GM10266 (cell line): ENCODE data around the gene XAGE5.
"Not testable (repeated sequence)": the region's sequence is repeated elsewhere in the genome, so short reads cannot be mapped to it uniquely, and the experiment has no call there.

Experiments
- DNase-seq: peaks from one replicate; pipeline ENCODE4 v3.0.0; 2012; ENCODE audit errors: extremely low spot score
- TF ChIP-seq, protein P1 (sequence below): IDR thresholded peaks from 2 replicates; pipeline ENCODE4 v1.5.1; 2012; ENCODE audit warnings: mild to moderate bottlenecking, low read depth; ENCODE audit not compliant: control insufficient read depth, insufficient read depth; ENCODE audit errors: missing control alignments

The XAGE5 gene, protein sequence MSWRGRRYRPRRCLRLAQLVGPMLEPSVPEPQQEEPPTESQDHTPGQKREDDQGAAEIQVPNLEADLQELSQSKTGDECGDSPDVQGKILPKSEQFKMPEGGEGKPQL

DNA sequence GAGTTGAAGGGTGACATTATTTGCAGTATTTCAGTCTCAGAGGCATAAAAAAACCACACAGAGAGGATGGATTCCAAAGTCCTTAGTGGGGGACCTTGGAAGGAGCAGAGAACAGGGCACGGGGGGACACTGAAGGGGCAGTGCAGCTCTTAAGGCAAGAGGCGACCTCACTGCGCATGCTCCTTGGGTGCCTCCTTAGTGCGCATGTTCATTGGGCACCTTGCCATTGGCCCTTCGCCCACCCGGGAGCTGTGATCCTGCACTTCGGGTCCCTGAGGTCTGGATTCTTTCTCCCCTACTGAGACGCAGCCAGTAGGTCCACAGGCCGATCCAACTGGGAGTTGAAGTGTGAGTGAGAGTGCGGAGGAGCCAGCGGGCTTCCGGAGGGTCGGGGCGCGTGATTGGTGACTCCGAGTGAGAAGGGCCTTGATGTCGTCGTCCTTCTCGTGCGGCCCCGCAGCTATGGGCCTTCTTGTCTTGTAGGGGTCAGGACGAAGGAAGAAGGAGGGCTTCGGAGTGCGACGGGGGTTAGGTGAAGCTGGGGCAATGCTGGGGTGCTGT is at the start of gene XAGE5:
XAGE5 (plus strand) TSS at position 223 of the 561 bp plus-strand sequence. CDS start 1,280 bp downstream, outside the sequence.
- TF ChIP-seq, protein P1, sequence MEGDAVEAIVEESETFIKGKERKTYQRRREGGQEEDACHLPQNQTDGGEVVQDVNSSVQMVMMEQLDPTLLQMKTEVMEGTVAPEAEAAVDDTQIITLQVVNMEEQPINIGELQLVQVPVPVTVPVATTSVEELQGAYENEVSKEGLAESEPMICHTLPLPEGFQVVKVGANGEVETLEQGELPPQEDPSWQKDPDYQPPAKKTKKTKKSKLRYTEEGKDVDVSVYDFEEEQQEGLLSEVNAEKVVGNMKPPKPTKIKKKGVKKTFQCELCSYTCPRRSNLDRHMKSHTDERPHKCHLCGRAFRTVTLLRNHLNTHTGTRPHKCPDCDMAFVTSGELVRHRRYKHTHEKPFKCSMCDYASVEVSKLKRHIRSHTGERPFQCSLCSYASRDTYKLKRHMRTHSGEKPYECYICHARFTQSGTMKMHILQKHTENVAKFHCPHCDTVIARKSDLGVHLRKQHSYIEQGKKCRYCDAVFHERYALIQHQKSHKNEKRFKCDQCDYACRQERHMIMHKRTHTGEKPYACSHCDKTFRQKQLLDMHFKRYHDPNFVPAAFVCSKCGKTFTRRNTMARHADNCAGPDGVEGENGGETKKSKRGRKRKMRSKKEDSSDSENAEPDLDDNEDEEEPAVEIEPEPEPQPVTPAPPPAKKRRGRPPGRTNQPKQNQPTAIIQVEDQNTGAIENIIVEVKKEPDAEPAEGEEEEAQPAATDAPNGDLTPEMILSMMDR: no peak
- DNase-seq: no peak

DNA sequence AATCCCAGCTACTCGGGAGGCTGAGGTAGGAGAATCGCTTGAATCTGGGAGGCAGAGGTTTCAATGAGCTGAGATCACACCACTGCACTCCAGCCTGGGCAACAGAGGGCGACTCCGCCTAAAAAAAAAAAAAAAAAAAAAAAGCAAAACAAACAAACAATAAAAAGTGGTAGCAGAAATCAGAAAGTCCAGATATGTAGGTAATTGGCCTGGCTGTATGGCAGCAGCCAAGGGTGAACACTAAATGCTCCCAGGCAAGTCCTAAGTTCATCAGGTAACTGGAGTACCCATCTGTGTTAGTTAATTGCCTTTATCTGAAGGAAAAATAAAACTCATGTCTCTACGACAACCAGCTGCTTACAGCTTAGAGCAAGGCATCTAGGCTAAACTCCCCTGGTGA is 45.1 kb upstream of the XAGE5 start:
- DNase-seq: not testable (repeated sequence)

DNA sequence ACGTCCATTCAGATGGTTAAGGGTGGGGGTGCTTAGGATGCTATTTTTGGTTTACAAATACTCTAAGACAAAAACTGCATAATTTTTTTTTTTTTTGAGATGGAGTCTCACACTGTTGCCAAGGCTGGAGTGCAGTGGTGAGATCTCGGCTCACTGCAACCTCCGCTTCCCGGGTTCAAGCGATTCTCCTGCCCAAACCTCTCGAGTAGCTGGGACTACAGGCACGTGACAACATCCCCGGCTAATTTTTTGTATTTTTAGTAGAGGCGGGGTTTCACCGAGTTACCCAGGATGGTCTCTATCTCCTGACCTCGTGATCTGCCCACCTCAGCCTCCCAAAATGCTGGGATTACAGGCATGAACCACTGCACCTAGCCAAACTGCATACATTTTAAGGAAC is 37.6 kb upstream of the XAGE5 start:
- not testable (repeated sequence) for DNase-seq

DNA sequence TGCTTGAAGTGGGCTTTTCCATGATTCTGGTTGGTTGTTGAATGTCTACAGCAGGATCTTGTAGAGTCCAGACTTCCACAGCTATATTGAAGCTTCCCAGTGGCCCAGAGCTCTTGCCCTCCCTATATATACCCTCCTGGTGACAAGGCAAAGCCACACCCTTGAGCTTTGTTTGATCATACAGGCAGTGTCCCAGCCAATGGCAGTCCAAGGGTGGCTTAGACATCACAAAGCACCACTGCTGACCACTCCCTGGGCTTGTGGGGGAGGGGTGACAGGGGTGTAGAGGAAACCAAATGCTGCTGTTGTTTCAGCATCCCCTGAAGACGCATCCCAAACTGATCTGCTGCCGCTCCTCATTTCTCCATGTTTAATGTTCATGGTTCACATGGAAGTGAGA is 13.8 kb upstream of the XAGE5 start, which contains the start of gene SPANXN5:
SPANXN5 (minus strand) TSS at position 101 of the 400 bp plus-strand sequence; CDS start at position 22, 79 bp downstream.
- not testable (repeated sequence) for DNase-seq

DNA sequence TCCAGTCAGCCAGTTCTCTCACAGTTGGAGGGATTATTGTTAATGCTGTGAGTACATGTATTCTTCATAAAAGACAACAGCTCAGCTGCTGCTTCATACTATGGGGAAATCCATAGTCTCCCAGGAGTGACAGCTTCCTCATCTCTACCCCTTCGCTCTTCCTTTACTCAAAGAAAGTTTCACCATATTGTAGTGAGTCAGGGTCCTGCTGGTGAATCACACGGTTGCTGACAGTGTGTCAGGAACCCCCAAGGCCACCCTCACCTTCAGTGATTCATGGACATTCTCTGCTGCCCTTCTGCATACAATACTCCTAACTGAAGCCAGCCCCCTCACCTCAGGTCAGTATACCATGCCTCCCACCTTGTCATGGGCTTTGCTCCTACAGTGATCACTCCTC is 6.2 kb upstream of the XAGE5 start:
- DNase-seq: not testable (repeated sequence)

DNA sequence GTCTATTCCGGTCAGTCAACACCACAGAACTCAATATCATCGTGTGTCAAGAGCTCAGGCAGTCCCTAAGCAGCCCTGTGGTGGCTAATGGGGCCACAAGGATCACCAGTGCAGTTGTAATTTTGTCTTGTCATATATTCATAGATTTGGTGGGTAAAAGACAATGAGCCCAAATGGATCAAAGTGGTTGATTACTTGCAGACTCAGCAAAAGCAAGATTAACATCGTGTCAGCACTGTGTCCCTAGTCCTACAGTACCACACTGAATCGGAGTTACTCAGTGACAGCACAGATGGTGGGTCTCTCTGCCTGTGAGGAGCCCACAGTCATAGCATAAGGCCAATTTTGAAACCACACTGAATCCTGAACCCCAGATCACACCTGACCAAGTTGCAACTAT is 8.7 kb downstream of the XAGE5 start:
- TF ChIP-seq, protein P1: no peak
- no peak for DNase-seq

DNA sequence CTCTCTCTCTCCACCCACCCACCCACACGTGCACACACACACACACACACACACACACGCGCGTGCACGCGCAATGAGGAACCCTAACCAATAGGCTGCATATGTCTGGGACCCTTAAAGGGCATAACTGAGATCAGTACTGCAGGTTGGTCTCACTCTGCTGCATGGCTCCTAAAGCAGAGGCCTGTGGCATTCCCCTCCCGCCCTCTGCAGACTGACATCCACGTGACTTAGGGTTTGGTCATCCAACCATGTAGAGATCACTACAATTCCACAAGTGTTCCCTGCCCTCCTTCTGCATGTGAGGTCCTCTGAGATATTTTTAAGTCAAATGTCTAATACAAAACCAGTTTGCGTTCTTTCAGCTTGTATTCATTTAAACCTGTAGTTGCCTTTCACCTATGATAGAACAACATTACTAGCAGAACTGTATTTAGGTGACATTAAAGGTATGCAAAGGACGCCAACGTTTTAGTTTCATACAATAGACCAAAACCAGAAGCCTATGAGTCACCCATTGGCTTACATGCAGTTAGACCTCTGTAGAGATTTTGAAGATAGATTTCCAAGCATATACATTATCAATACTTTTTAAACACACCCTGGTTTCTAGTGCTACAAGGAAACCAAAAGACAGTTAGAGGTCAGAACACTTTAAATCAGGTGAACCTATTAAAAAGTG is 10.1 kb downstream of the XAGE5 start:
- TF ChIP-seq, protein P1: no peak
- DNase-seq: no peak

DNA sequence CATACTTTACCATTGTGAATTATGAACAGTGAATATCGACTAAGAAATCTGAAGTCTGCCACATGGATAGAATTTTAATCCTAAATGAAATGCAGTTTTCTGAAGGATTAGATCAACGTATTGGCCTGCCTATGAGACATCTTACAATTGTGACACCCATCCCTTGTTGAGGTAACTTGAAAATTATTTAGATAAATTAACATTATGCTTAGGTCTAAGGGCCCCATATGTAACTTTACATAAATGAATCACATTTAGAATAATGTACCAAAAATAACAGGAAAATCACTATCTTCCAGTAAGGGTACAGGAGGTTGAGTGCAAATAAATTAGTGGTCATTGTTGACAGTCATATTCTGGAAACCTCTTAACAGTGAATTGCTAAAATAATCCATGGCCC is 13.5 kb downstream of the XAGE5 start:
- DNase-seq: no peak
- TF ChIP-seq, protein P1: no peak

DNA sequence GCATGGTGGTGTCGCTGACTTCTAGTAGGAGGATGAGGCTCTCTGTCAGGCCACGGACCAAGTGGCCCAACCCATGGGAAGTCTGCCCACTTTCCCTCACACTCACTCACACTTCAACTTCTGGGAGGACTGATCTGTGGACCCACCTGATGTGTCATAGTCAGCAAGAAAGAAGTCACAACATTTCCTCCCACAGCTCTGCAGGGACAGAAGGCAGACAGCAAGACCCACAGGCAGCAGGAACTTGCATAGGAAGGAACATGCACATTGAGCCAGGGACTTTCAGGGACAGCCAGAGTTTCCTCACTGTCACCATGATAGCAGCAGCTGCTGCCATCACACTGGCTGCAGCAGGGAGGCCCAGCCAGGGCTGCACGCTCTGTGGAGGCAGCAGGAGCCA is 19.5 kb downstream of the XAGE5 start:
- DNase-seq: no peak
- TF ChIP-seq, protein P1: no peak
